ENCODE results near the gene ZNF547. TPM values are rescaled to one million over a fixed set of nuclear protein-coding genes. Genes with fewer than 3 reads are reported as not detected.
A peak's percentile ranks its signal among the peaks of the same experiment; 100 is the strongest.

Gene ZNF547
- total RNA-seq, 2 donors from 2014 or later = 3.9 TPM; not detected in 1

DNA sequence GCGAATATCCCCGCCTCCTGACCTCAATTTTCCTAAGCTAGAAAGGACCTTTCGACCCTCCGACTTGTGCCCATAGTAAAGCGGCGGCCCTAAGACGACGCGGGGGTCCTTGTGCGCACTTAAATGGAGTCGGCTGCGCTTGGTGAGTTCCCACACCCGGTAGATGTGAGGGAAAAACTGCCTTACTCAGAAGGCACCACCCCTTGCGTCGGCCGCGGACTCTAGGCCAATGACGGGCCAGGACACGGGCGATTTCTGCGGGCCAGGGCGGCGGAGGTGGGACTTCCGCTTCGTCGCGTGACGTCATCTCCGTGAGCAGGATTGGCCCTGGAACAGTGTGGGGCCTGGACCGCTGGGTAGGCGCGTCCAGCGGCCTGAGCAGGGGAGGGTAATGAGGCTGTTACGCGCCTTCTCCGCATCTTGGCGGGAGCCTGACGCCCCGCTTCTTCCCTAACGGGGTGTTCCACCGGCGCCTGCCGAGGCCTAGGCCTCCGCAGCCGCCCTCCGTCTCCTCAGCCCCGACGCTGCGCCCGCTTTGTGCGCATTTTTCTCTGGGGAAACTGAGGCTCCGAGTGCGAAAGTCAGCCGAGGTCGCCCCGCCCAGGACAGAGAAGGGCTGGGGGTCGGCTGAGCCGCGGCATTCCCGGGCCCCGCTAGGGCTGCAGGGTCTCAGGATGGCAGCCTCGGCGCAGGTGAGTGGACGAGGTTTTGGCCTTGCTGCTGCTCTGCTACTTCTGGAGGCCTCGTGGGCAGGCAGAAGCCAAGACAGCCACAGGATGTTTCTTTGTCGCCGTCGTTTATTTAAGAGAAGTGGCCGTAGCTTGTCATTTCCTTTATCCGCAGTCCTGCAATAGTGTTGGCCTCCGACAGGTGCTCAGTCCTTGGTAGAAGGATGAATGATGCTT lies 42.9 kb upstream of the ZNF547 start, which contains the start of gene ZNF543:
TSS of gene ZNF543 (plus strand) at position 293 of the 905 bp plus-strand sequence. CDS start at position 675, 382 bp downstream.
- intact Hi-C loops (cut with DNase I) = no loop called here
- H3K36me3 ChIP-seq (replicated peaks in 1 of 2; ENCODE audit: insufficient read depth in 1 of 2, low read depth in 2 of 2) = peaks cover 0 to 3% of the 10 kb centered on the region in 2 donors
- ATAC-seq (peak; percentile 99), DNase-seq (peak; percentile 90 to 95 (median 92))
- H3K27me3 ChIP-seq = peaks cover 0 to 8% of the 10 kb centered on the region in 2 donors
- WGBS, 2 donors = 1 to 3% methylated on average over 28 to 71 of the region's 71 CpGs
- H3K27ac ChIP-seq = peak within 1 kb of the TSS; percentile 63 to 85 (median 74)
- peaks cover 24% of the 10 kb centered on the region for H3K4me1 ChIP-seq
- no peaks in the 10 kb centered on the region for H3K9me3 ChIP-seq
- H3K4me3 ChIP-seq = peak within 1 kb of the TSS; percentile 44 to 62
- peak; percentile 24 to 73 (median 70) for TF ChIP-seq POLR2A (IDR thresholded peaks at IDR 0.05)
- TF ChIP-seq, protein P1, sequence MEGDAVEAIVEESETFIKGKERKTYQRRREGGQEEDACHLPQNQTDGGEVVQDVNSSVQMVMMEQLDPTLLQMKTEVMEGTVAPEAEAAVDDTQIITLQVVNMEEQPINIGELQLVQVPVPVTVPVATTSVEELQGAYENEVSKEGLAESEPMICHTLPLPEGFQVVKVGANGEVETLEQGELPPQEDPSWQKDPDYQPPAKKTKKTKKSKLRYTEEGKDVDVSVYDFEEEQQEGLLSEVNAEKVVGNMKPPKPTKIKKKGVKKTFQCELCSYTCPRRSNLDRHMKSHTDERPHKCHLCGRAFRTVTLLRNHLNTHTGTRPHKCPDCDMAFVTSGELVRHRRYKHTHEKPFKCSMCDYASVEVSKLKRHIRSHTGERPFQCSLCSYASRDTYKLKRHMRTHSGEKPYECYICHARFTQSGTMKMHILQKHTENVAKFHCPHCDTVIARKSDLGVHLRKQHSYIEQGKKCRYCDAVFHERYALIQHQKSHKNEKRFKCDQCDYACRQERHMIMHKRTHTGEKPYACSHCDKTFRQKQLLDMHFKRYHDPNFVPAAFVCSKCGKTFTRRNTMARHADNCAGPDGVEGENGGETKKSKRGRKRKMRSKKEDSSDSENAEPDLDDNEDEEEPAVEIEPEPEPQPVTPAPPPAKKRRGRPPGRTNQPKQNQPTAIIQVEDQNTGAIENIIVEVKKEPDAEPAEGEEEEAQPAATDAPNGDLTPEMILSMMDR (IDR thresholded peaks at IDR 0.05) = no peak

DNA sequence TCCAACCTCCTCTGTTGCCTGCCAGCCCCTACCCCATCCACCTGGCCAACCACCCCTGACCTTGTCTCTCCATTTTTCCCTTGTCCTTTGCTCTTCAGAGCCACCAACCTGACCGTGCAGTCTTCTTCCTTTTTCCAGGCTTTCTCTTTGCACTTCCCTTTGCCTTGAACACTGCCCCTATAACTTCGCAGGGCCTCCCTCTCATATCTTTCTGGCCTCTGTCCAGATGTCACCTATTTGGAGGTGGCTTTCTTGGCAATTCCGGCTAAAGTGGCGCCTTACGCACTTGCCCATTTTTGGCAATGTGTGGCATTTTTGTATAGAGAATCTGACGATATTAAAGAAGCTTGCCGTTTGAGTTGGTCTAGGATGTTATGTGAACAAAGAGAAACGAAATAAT lies 42.2 kb upstream of the ZNF547 start:
- no peaks in the 10 kb centered on the region for H3K9me3 ChIP-seq
- DNase-seq (no peak), ATAC-seq (no peak)
- peaks cover 0 to 3% of the 10 kb centered on the region in 2 donors for H3K36me3 ChIP-seq (replicated peaks in 1 of 2; ENCODE audit: insufficient read depth in 1 of 2, low read depth in 2 of 2)
- peaks cover 24% of the 10 kb centered on the region for H3K4me1 ChIP-seq
- no peak for TF ChIP-seq POLR2A (IDR thresholded peaks at IDR 0.05)
- TF ChIP-seq, protein P1 (IDR thresholded peaks at IDR 0.05) = no peak
- intact Hi-C loops (cut with DNase I) = no loop called here
- peak overlapping the region in 1 of 2 donors; percentile 44 for H3K4me3 ChIP-seq
- H3K27ac ChIP-seq = peak overlapping the region in 2 of 4 donors; percentile 74 to 85
- peaks cover 0 to 8% of the 10 kb centered on the region in 2 donors for H3K27me3 ChIP-seq
- WGBS, 2 donors = 31 to 39% methylated on average over 8 of the region's 8 CpGs

DNA sequence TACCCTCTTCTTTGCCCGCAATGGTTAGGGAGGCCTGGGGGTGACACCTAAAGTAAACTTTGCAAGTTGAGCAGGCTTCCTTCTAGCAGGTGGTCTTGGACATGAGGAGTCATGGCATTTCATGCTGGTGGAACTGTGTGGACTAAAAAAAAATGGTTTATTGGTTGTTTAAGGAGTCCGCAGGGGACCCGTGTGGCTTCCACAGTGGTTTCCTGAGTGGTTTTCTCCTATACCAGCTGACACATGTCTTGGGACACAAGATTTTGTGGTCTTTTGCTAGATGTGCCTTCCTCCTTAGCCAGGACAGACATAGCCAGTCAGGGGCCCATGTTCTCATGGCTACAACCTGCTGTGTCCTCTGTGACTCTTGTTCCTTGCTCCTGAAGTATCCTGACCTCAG lies 41.6 kb upstream of the ZNF547 start:
- no peak overlapping the region for H3K4me3 ChIP-seq
- WGBS, 2 donors = 70 to 75% methylated on average over 2 to 3 of the region's 3 CpGs
- no peak for DNase-seq

DNA sequence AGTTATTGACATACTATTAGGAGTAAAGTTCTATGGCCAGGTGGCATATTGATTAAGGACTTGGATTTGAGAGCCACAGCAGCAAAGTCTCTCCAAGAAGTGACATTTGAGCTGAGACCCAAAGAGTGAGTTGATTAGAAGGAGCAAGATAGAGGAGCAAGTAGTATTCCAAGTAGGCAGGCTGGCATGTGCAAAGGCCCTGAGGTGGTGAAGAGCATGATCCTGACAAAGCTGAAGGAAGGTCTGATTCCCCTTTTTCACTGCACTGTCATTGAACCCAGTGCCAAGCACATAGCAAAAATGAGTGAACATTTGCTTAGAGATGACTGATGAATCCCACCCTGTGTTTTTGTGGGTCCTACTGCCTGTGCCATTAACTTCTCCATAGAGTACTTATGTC lies 38.4 kb upstream of the ZNF547 start:
- intact Hi-C loops (cut with DNase I) = no loop called here
- Histone ChIP-seq H3K36me3 (replicated peaks in 1 of 2; ENCODE audit: insufficient read depth in 1 of 2, low read depth in 2 of 2) (peaks cover 10 to 22% of the 10 kb centered on the region in 2 donors), H3K9me3 (peaks cover 0 to 13% (median 0%) of the 10 kb centered on the region in 3 donors), H3K27ac (no peak overlapping the region), H3K4me3 (no peak overlapping the region), H3K4me1 (peaks cover 20% of the 10 kb centered on the region), H3K27me3 (no peaks in the 10 kb centered on the region)
- no peak for TF ChIP-seq POLR2A (IDR thresholded peaks at IDR 0.05)
- TF ChIP-seq, protein P1 (IDR thresholded peaks at IDR 0.05) = no peak
- ATAC-seq (no peak), DNase-seq (no peak)

More for the DNA sequence above, 41.6 kb upstream of the ZNF547 start:
- Histone ChIP-seq H3K27ac (no peak overlapping the region), H3K36me3 (replicated peaks in 1 of 2; ENCODE audit: insufficient read depth in 1 of 2, low read depth in 2 of 2) (peaks cover 0 to 6% of the 10 kb centered on the region in 2 donors), H3K9me3 (no peaks in the 10 kb centered on the region), H3K4me1 (peaks cover 24% of the 10 kb centered on the region), H3K27me3 (peaks cover 0 to 8% of the 10 kb centered on the region in 2 donors)
- no peak for TF ChIP-seq POLR2A (IDR thresholded peaks at IDR 0.05)
- TF ChIP-seq, protein P1 (IDR thresholded peaks at IDR 0.05) = no peak
- no peak for ATAC-seq
- intact Hi-C loops (cut with DNase I) = no loop called here

All from body of pancreas (tissue), 4 donors.